Ascending aorta (tissue), 2 donors: ENCODE results near the gene DPH1. TPM values are rescaled to one million over a fixed set of nuclear protein-coding genes. Genes with fewer than 3 reads are reported as not detected.

Source experiments
- DNase-seq, 2 donors: peaks; one replicate each; pipeline ENCODE4 v3.0.0-alpha.2; 2019; ENCODE audit warnings: low spot score in 2 of 2
- H3K27ac ChIP-seq, 2 donors: fragments of 200-600 bp; sonication (generic); one replicate each; pipeline ENCODE4 v1.5.1; 2016 to 2017; ENCODE audit warnings: mild to moderate bottlenecking in 1 of 2
- H3K27me3 ChIP-seq: fragments of 200-600 bp; sonication (generic); one replicate; pipeline ENCODE4 v1.5.1; 2017
- H3K36me3 ChIP-seq, 2 donors: fragments of 200-600 bp; sonication (generic); one replicate each; pipeline ENCODE4 v1.5.1; 2016
- H3K4me1 ChIP-seq, 2 donors: fragments of 200-600 bp; sonication (generic); one replicate each; pipeline ENCODE4 v1.5.1; 2016 to 2017; ENCODE audit warnings: mild to moderate bottlenecking in 1 of 2
- H3K4me3 ChIP-seq, 2 donors: fragments of 200-600 bp; sonication (generic); one replicate each; pipeline ENCODE4 v1.5.1; 2016 to 2017; ENCODE audit warnings: mild to moderate bottlenecking in 1 of 2
- H3K9me3 ChIP-seq, 2 donors: fragments of 200-600 bp; sonication (generic); one replicate each; pipeline ENCODE4 v1.5.1; 2016
- CTCF ChIP-seq, 3 experiments: fragments of 200-600 bp in 2 of 3; fragments of 450-650 bp in 1 of 3; sonication (generic) in 2 of 3; IDR thresholded peaks; one replicate each; pipeline ENCODE4 v1.5.1; 2016 to 2019; ENCODE audit warnings: antibody characterized with exemption in 3 of 3, mild to moderate bottlenecking in 1 of 3, moderate library complexity in 1 of 3
- intact Hi-C: fragments of 100-400 bp; cut with DNase I; formaldehyde crosslinking; loops from one replicate; pipeline ENCODE4 v1.15.1; 2023
- total RNA-seq: library from RNA; depleted of rRNA; stranded (reverse); fragments of >200 nt; gene quantifications from one replicate; pipeline ENCODE4 v1.1.0, GENCODE V29; 2016

DPH1 gene
- total RNA-seq, 1 donor from 2014 or later, result 125 TPM

DNA sequence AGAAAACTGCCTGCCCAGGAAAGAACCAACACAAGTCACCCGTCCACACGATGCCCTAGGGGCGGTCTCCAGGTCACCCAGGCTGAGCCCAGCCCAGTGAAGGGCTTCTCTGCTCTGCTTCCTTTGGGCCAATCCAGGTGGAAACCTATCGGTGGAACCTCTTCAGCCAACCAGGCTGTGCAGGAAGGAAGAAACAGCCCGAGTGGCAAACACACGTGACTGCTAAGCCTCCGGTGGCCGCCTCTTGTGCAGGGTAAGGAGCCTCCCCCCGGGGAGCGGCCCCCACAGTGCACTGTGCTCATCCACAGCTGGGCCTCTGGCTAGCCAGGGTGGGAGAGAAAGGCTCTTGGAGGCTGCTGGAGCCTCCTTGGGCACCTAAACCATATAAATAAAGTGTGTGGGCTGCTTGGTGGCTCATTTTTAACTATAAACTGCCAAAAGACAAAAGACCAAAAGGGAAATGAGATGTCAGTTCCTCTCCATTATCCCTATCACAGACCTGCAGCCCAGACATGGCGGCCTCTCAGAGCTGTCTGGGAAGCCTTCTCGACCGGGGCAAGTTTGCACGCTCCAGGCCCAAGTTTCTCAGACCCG lies 7.2 kb upstream of the DPH1 start:
- H3K27ac ChIP-seq, result no peak overlapping the region
- no peaks in the 10 kb centered on the region for H3K27me3 ChIP-seq
- DNase-seq, result no peak
- intact Hi-C loops, result no loop called here
- TF ChIP-seq CTCF (IDR thresholded peaks at IDR 0.05), result no peak
- H3K4me1 ChIP-seq, result peaks cover 0 to 17% of the 10 kb centered on the region in 2 donors
- no peaks in the 10 kb centered on the region for H3K9me3 ChIP-seq
- H3K36me3 ChIP-seq, result no peaks in the 10 kb centered on the region
- H3K4me3 ChIP-seq, result peak overlapping the region in 1 of 2 donors; percentile 64

GRCh38 chr17:2023256-2023655 lies 6.7 kb upstream of the DPH1 start:
- intact Hi-C loops, result no loop called here

DNA sequence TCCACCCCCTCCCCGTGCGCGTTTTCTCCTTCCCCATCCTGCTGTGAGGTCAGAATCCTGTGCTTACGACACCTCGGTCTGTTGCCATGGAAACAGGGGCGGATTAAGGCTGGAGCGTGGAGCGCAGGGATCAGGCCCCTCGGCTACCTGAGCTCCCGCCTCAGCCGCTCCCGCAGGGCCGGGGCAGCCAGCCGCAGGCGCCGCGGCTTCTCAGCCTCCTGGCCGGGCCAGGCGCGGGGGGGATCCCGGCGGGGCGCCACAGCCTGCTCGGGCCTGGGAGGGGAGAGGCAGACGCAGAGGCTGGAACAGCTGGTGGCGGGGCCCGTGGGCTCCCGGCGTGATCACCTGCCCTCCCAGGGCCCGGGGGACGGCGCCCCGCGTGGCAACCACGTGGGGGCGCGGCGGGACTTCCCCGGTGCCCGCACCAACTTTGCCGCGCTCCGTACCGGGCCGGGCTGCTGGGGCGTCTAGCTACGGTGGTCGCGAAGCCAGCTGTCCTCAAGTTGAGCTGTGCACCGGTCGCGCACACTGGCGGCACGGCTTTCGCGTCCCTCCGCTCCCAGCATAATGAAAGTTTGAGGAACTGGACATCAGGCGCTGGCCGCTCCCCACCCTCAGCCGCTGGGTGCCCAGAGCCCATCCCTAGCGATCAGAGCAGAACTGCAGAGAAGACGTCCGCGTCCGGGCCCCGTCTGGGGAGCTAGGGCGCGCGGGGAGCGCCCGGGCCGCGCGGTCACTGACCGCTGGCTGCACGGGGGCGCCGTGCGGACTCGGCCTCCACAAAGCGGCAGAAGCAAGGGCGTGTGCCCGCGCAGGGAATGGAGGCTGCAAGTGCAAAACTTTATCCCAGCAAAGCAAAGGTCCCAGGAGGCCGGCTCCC lies 6.0 kb upstream of the DPH1 start:
- Histone ChIP-seq H3K4me1 (peaks cover 0 to 17% of the 10 kb centered on the region in 2 donors), H3K27me3 (no peaks in the 10 kb centered on the region), H3K36me3 (no peaks in the 10 kb centered on the region), H3K27ac (no peak overlapping the region), H3K9me3 (no peaks in the 10 kb centered on the region), H3K4me3 (peak overlapping the region; percentile 64 to 69)
- peak in 1 of 2 donors; percentile 79 for DNase-seq
- intact Hi-C loops, result no loop called here
- TF ChIP-seq CTCF (IDR thresholded peaks at IDR 0.05), result no peak

More at GRCh38 chr17:2023256-2023655, 6.7 kb upstream of the DPH1 start:
- Histone ChIP-seq H3K9me3 (no peaks in the 10 kb centered on the region), H3K4me1 (peaks cover 0 to 17% of the 10 kb centered on the region in 2 donors), H3K4me3 (peak overlapping the region in 1 of 2 donors; percentile 64), H3K27ac (no peak overlapping the region), H3K27me3 (no peaks in the 10 kb centered on the region), H3K36me3 (no peaks in the 10 kb centered on the region)
- no peak for TF ChIP-seq CTCF (IDR thresholded peaks at IDR 0.05)
- no peak for DNase-seq

- Histone ChIP-seq H3K9me3 (no peaks in the 10 kb centered on the region), H3K4me1 (peaks cover 0 to 19% of the 10 kb centered on the region in 2 donors), H3K4me3 (peak overlapping the region; percentile 64 to 69), H3K27me3 (no peaks in the 10 kb centered on the region), H3K36me3 (no peaks in the 10 kb centered on the region), H3K27ac (no peak overlapping the region)
- no peak for TF ChIP-seq CTCF (IDR thresholded peaks at IDR 0.05)
- no peak for DNase-seq
- intact Hi-C loops, result loop anchor here (5.0 kb wide), 1 partner anchor 37 kb away; no protein-coding TSS in a partner anchor
Observed at GRCh38 chr17:2024572-2025219, 5.3 kb upstream of the DPH1 start.

GRCh38 chr17:2025220-2025621 lies 4.7 kb upstream of the DPH1 start, which contains the start of gene RTN4RL1:
Gene RTN4RL1, minus strand, starts transcription at chr17:2025334. Its CDS starts 469 bp downstream, at chr17:2024865.
- no peaks in the 10 kb centered on the region for H3K36me3 ChIP-seq
- H3K4me1 ChIP-seq, result peaks cover 0 to 20% of the 10 kb centered on the region in 2 donors
- H3K4me3 ChIP-seq, result peak within 1 kb of the TSS; percentile 64 to 69
- peak in 1 of 2 donors; percentile 78 for DNase-seq
- no peak for TF ChIP-seq CTCF (IDR thresholded peaks at IDR 0.05)
- H3K27ac ChIP-seq, result no peak within 1 kb of the TSS
- no peaks in the 10 kb centered on the region for H3K9me3 ChIP-seq
- intact Hi-C loops, result loop anchor here (5.0 kb wide), 1 partner anchor 38 kb away; no protein-coding TSS in a partner anchor
- no peaks in the 10 kb centered on the region for H3K27me3 ChIP-seq
